NCI-H1930 (cell line): Measurements from ENCODE around the gene UQCRC1.

Source experiments
- DNase-seq, 2 experiments: peaks; one replicate each; lab custom pipeline; 2025; lab: John Stamatoyannopoulos, UW

Gene UQCRC1

DNA sequence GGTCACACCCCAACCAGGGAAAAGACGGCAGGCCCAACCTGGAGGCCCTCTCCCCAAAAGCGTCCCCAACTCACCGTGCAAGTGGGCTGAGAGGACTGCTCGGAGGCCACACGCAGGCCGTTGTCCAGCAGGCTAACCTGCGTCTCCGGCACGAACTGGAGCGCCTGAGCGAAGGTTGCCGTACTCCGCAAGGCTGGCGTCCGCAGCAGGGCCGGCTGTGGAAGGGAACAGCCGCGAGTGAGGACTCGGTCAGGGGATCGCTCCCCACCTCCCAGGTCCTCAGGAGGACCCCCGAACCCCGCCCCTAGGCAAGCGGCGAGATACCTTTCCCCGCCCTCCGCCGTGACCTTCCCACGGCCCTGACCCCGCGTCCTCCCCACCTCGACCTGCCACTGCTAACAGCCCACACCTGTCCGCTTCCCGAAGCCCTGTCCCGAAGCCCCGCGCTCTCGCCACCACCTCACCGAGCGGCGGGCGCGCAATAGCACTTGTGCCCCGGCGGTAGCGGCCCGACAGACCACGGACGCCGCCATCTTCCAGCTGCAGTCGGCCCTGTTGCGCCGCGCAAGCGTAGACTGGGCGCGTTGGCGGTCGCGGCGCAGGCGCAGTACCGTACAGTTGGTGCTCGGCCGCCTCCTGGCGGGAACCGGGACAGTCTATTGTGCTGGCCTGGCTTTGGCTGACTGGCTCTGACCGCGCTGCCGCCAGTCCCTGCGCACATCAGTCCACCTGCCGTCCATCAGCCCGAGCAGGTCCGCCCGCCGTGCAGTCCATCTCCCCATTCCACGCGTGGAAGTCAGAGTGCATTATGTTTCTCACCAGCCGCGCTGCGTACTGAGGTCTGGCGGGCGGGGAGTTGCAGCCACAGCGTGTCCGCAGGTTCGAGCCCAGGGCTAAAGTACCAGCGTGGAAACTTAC lies at the start of gene UQCRC1:
TSS of gene UQCRC1 (minus strand) at position 559 of the 918 bp plus-strand sequence. CDS start at position 533, 26 bp downstream.
- peak; percentile 71 to 80 for DNase-seq

DNA sequence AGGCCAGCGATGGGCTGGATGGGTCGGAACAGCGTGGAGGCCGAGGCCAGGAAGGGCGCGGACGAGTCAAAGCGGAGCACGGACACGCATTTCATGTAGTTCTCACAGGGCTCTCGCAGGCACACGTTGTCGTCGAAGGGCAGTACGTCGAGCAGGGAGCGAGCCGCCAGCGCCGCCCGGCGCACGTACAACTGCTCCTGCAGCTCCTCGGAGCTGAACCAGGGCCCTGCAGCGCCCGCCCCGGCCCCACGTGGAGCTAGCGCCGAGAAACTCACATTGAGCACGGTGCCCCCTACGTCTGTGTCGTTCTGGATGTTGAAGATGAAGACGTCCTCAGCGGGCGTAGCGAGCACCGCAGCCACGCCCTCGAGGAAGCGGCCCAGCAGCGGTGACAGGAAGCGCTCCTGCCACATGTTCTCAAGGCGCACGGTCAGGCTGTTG lies 47.4 kb upstream of the UQCRC1 start:
- no peak for DNase-seq

GRCh38 chr3:48656061-48656840 lies 46.8 kb upstream of the UQCRC1 start:
- DNase-seq, result no peak

GRCh38 chr3:48655606-48656005 lies 46.2 kb upstream of the UQCRC1 start:
- DNase-seq, result no peak

- DNase-seq, result no peak
These were observed 45.6 kb upstream of the UQCRC1 start for GRCh38 chr3:48655063-48655462.

- DNase-seq, result no peak
These were observed 43.7 kb upstream of the UQCRC1 start for GRCh38 chr3:48652923-48653715.

- DNase-seq, result no peak
These were observed 42.3 kb upstream of the UQCRC1 start for GRCh38 chr3:48651771-48652170.

GRCh38 chr3:48650723-48651122 lies 41.3 kb upstream of the UQCRC1 start:
- no peak for DNase-seq

GRCh38 chr3:48648188-48648850 lies 38.9 kb upstream of the UQCRC1 start:
- no peak for DNase-seq

DNA sequence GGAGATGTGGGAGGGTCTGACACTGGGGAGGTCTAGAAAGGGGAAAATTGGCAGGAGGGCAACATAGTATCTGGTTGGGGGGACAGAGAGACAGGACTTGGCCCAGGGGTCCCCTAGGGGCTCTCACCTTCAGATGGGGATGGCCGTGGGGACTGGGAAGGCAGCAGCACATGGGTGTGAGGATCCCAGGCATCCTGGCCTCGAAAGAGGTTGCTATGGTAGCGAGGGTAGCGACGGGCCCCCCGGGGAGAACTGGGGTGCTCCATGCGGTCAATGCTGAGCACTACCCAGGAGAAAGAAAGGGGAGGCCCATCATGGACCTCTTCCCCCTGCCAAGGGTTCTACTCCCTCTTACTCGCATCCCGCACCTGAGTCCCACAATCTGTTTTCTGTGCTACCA lies 38.3 kb upstream of the UQCRC1 start:
- no peak for DNase-seq

GRCh38 chr3:48644898-48645760 lies 35.7 kb upstream of the UQCRC1 start:
- DNase-seq, result no peak

GRCh38 chr3:48642605-48643004 lies 33.2 kb upstream of the UQCRC1 start:
- DNase-seq, result no peak

DNA sequence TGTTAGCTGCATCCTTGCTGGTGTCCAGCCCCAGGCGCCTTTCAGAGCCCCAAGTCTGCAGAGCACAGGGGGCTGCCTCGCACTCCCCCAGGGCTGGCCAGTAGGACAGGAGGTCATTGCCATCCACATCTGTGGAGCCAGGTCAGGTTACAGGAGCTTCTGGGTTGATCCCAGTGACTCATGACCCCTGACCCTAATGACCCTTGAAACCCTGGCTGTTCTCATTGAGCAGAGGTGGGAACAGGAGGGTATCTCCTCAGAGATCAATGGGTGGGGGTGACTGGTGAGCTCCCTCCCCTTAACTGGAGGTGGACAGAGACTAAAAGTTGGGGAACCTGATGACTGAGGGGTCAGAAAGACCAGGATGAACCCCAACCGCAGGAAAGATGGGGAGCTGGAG lies 31.9 kb upstream of the UQCRC1 start:
- DNase-seq, result no peak

DNA sequence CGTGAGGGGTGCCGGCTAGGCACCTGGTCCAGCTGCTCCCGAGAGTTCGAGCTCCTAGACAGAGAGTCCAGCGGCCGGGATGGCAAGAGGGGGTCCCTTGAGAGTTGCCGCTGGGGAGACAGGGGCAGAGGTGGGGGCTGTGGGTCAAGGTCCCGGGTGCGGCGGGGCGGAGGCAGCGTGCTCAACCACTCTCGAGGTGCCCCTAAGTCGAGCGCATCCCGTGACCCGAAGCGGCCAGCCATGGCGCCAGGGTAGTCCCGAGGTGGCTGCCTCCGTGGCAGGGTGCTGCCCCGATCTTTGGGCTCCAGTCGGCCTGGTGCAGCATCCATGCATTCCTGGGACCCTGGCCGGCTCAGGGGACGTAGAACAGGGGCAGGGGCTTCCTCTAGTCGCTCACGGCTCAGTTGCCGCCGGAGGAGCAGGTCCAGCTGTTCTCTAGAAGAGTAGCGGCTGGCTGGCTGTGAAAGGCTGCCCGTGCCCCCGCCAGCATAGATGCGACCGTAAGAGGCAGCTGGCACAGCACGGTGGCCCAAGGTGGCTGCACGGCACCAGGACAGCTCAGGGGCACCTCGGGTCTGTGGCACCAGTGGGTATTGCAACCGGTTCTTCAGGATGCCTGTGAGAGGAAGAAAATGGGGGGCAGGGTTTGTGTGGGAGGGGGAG lies 30.6 kb upstream of the UQCRC1 start:
- DNase-seq, result no peak

DNA sequence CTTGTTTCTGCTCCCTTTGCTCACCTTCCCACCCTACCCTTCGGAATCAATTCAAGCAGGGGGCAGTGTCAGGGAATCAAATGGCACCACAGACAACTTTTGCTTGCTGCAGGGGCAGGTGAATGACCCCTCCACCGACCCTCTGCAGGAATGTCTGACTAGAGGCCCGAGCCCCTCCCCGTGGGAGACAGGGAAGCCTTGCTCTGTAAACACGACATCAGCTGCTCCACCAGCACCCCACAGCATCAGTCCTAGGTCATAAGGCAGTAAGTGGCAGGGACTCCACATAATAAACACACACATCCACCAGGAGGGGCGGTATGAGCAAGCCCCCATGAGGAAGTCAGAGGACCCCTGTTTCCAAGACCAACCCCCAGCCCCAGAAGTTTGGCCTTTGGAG lies 27.9 kb upstream of the UQCRC1 start:
- no peak for DNase-seq

DNA sequence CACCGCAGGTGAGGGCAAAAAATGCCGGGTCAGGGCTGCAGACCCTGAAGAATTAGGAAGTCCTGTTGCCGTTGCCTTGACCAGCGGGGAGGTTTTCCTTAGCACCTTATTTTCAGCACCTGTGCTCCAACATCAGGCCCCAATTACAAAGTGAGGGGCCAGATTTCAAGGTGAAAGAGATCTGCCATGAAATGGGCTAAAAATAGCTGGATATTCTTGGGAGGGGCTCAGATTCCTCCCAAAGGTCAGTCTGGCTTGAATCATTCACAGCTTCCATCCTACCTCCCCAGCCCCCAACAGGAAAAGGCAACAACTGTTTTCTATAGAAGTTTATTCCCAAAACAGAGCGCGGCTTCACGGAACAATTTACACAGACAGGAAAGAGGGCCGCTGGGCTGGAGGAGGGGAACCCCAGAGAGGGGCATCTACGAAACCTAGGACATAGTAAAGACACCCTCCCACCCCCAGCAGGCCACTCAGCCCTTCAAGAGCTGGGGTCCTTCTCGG lies 26.8 kb upstream of the UQCRC1 start:
- no peak for DNase-seq

DNA sequence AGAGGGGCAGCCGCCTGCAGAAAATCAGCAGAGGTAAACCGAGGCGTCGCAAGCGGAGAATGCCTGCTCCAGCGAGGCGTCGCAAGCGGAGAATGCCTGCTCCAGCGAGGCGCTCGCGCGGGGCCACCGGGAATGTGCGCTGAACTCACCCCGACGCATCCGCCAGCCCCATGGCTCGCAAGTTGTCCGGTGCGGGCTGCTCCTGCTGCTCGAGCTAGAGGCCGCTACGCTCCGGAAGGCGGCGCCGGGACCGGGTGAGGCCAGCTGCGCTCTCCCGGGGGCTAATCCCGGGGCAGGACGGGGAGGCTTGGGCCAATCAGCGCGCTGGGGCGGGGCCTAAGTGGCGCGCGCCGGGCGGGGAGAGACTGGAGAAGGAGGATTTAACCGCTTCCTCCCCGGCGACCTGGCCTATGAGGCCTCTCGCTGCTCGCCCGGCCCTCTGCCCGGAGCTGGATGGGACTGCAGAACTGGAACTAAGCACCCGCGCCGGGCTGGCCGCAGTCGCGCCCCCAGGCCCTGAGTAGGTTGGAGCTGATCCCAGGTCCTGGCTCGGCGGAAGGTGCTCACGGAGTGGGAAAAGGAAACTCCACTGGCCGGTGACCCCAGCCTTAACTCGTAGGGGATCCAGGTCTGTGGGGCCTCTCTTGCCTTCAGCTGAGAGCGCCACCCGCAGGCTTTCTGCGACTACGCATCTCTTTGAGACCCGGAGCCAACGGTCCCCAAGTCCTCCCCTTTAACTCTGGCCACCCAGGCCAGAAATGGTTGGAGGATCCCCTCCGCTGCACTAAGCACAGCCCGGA lies 26.0 kb upstream of the UQCRC1 start, which contains the start of gene SLC26A6:
TSS of gene SLC26A6 (minus strand) at position 240 of the 800 bp plus-strand sequence. CDS start at position 172, 68 bp downstream.
- peak; percentile 83 to 87 for DNase-seq

DNA sequence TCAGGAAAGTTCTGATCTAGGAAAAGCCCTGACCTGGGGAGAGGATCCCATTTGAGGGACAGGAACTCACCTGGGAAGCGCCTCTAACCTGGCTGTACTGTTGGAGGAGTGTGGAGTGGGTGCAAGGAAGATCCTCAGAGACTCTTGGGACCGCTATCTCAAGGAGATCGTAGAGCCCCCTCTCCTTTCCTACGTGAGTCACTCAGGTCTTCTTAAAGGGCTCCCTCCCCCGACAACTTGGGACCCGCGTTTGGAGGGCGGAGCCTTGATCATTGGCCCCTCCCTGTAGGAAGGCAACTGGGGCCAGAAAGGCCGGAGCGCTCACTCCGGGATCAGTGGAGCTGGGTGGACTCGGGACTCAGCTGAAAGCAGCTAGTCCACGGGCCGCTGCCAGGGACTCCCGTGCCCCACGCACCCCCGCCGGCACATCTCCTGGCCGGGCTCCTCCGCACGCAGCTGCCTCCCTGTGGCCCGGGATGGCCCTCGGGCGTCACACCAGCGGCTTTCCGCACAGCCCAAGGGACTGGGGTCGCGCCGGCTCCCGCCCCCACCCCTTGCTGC lies 25.3 kb upstream of the UQCRC1 start:
- no peak for DNase-seq

GRCh38 chr3:48633743-48634142 lies 24.3 kb upstream of the UQCRC1 start:
- DNase-seq, result no peak
